ENCODE measurements around the gene LRRC66. TPM values are rescaled to one million over a fixed set of nuclear protein-coding genes. Genes with fewer than 3 reads are reported as not detected.

The LRRC66 gene
- not detected for polyA plus RNA-seq (2012; ENCODE audit: missing spikeins)

- FAIRE-seq (no peak), DNase-seq (ENCODE audit: insufficient read length) (no peak)
- no peak for TF ChIP-seq TAF1 (IDR thresholded peaks at IDR 0.05; ENCODE audit: borderline replicate concordance, low read depth, low read length)
These were observed at the start of gene LRRC66 for GRCh38 chr4:52019936-52020657. LRRC66 (minus strand) TSS chr4:52020363; CDS start chr4:52017613, 2,750 bp downstream.

- TF ChIP-seq POLR2A (IDR thresholded peaks at IDR 0.05; ENCODE audit: low read depth, low read length), result no peak
- no peak for TF ChIP-seq TAF1 (IDR thresholded peaks at IDR 0.05; ENCODE audit: borderline replicate concordance, low read depth, low read length)
- TF ChIP-seq POLR2AphosphoS5 (IDR thresholded peaks at IDR 0.05; ENCODE audit: low read depth, low read length), result no peak
- DNase-seq (ENCODE audit: insufficient read length), result no peak
- no peak for FAIRE-seq
These were observed 49.4 kb upstream of the LRRC66 start for GRCh38 chr4:52069571-52069970.

- no peak for DNase-seq (ENCODE audit: insufficient read length)
- no peak for FAIRE-seq
- no peak for TF ChIP-seq POLR2AphosphoS5 (IDR thresholded peaks at IDR 0.05; ENCODE audit: low read depth, low read length)
- TF ChIP-seq POLR2A (IDR thresholded peaks at IDR 0.05; ENCODE audit: low read depth, low read length), result no peak
- no peak for TF ChIP-seq TAF1 (IDR thresholded peaks at IDR 0.05; ENCODE audit: borderline replicate concordance, low read depth, low read length)
These were observed 39.2 kb upstream of the LRRC66 start for GRCh38 chr4:52059372-52059771.

- DNase-seq (ENCODE audit: insufficient read length) (no peak), FAIRE-seq (no peak)
- no peak for TF ChIP-seq POLR2AphosphoS5 (IDR thresholded peaks at IDR 0.05; ENCODE audit: low read depth, low read length)
- TF ChIP-seq TAF1 (IDR thresholded peaks at IDR 0.05; ENCODE audit: borderline replicate concordance, low read depth, low read length), result no peak
- TF ChIP-seq POLR2A (IDR thresholded peaks at IDR 0.05; ENCODE audit: low read depth, low read length), result no peak
These were observed 38.1 kb upstream of the LRRC66 start for GRCh38 chr4:52058275-52058674.

GRCh38 chr4:52057196-52057595 is 37.0 kb upstream of the LRRC66 start:
- DNase-seq (ENCODE audit: insufficient read length) (no peak), FAIRE-seq (no peak)
- no peak for TF ChIP-seq POLR2A (IDR thresholded peaks at IDR 0.05; ENCODE audit: low read depth, low read length)
- TF ChIP-seq POLR2AphosphoS5 (IDR thresholded peaks at IDR 0.05; ENCODE audit: low read depth, low read length), result no peak
- no peak for TF ChIP-seq TAF1 (IDR thresholded peaks at IDR 0.05; ENCODE audit: borderline replicate concordance, low read depth, low read length)

GRCh38 chr4:52054254-52054653 is 34.1 kb upstream of the LRRC66 start:
- FAIRE-seq (no peak), DNase-seq (ENCODE audit: insufficient read length) (no peak)
- TF ChIP-seq POLR2A (IDR thresholded peaks at IDR 0.05; ENCODE audit: low read depth, low read length) (no peak), TAF1 (IDR thresholded peaks at IDR 0.05; ENCODE audit: borderline replicate concordance, low read depth, low read length) (no peak), POLR2AphosphoS5 (IDR thresholded peaks at IDR 0.05; ENCODE audit: low read depth, low read length) (no peak)

GRCh38 chr4:52052475-52052780 is 32.3 kb upstream of the LRRC66 start:
- FAIRE-seq (no peak), DNase-seq (ENCODE audit: insufficient read length) (peak; percentile 17)
- TF ChIP-seq POLR2AphosphoS5 (IDR thresholded peaks at IDR 0.05; ENCODE audit: low read depth, low read length) (no peak), POLR2A (IDR thresholded peaks at IDR 0.05; ENCODE audit: low read depth, low read length) (no peak), TAF1 (IDR thresholded peaks at IDR 0.05; ENCODE audit: borderline replicate concordance, low read depth, low read length) (no peak)

GRCh38 chr4:52051615-52052474 is 31.7 kb upstream of the LRRC66 start:
- peak; percentile 34 for DNase-seq (ENCODE audit: insufficient read length)
- no peak for TF ChIP-seq TAF1 (IDR thresholded peaks at IDR 0.05; ENCODE audit: borderline replicate concordance, low read depth, low read length)
- no peak for TF ChIP-seq POLR2AphosphoS5 (IDR thresholded peaks at IDR 0.05; ENCODE audit: low read depth, low read length)
- no peak for TF ChIP-seq POLR2A (IDR thresholded peaks at IDR 0.05; ENCODE audit: low read depth, low read length)
- FAIRE-seq, result peak; percentile 81

- peak; percentile 36 for DNase-seq (ENCODE audit: insufficient read length)
These were observed 31.1 kb upstream of the LRRC66 start, which contains the start of gene SPATA18 for GRCh38 chr4:52051213-52051614. SPATA18 (plus strand) TSS chr4:52051304; CDS start chr4:52051705, 401 bp downstream.

GRCh38 chr4:52049266-52049665 is 29.1 kb upstream of the LRRC66 start:
- TF ChIP-seq POLR2AphosphoS5 (IDR thresholded peaks at IDR 0.05; ENCODE audit: low read depth, low read length), result no peak
- TF ChIP-seq TAF1 (IDR thresholded peaks at IDR 0.05; ENCODE audit: borderline replicate concordance, low read depth, low read length), result no peak
- no peak for TF ChIP-seq POLR2A (IDR thresholded peaks at IDR 0.05; ENCODE audit: low read depth, low read length)
- DNase-seq (ENCODE audit: insufficient read length) (no peak), FAIRE-seq (no peak)

More at GRCh38 chr4:52051213-52051614, 31.1 kb upstream of the LRRC66 start, which contains the start of gene SPATA18:
- no peak for TF ChIP-seq POLR2AphosphoS5 (IDR thresholded peaks at IDR 0.05; ENCODE audit: low read depth, low read length)
- no peak for TF ChIP-seq TAF1 (IDR thresholded peaks at IDR 0.05; ENCODE audit: borderline replicate concordance, low read depth, low read length)
- TF ChIP-seq POLR2A (IDR thresholded peaks at IDR 0.05; ENCODE audit: low read depth, low read length), result no peak
- no peak for FAIRE-seq

- DNase-seq (ENCODE audit: insufficient read length) (no peak), FAIRE-seq (no peak)
- TF ChIP-seq POLR2A (IDR thresholded peaks at IDR 0.05; ENCODE audit: low read depth, low read length), result no peak
- no peak for TF ChIP-seq TAF1 (IDR thresholded peaks at IDR 0.05; ENCODE audit: borderline replicate concordance, low read depth, low read length)
These were observed 24.9 kb upstream of the LRRC66 start for GRCh38 chr4:52045028-52045427.

All from GM12892 (cell line).